Stimulated activated CD4-positive, alpha-beta T cell treated with anti-CD3 and anti-CD28 coated beads, Interleukin-12 subunit alpha, Interleukin-12 subunit beta, amount 100 ng/mL, for 4 hours (primary cell): ENCODE results near the gene FHIT.
"Not testable (repeated sequence)": the region's sequence is repeated elsewhere in the genome, so short reads cannot be mapped to it uniquely, and the experiment has no call there.

Experiments used
- DNase-seq: peaks from one replicate; pipeline ENCODE4 v3.0.0-alpha.2; 2020

FHIT gene

DNA sequence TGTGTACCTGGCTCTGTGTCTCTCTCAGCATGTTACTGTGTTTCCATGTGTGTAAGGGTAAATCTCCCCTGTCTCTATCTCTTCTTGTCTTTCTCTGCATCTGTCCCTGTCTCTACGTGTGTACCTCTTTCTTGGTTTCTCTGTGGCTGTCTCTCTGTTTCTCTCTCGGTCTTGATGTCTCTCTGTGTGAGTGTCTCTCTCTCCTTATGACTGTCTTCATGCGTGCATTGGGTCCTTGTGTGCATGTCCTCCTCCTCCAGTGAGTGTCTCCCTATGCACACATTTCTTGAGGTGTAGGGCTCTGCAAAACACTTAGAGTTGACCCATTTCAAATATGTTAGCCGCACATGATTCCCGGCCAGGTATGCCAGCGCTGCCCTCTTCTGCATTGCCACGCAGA lies 1298.1 kb downstream of the FHIT start:
- no peak for DNase-seq

DNA sequence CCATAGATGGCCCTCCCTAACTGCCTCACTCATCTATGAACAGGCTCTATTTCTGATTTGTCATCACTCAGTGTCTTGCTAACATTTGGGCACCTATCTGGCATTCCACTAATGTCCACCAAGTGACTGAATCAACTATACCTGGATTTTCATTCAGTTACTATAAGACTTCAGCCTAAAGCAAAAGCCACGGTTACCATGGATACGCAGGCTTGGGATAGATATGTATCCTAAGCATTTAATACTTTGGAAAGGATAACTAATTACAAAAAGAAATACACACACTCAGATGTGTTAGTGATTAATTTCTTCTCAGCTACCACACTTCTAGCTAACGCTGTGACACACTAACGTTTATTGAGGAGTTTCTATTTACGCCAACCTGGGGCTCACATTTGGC lies 1301.9 kb downstream of the FHIT start:
- no peak for DNase-seq

DNA sequence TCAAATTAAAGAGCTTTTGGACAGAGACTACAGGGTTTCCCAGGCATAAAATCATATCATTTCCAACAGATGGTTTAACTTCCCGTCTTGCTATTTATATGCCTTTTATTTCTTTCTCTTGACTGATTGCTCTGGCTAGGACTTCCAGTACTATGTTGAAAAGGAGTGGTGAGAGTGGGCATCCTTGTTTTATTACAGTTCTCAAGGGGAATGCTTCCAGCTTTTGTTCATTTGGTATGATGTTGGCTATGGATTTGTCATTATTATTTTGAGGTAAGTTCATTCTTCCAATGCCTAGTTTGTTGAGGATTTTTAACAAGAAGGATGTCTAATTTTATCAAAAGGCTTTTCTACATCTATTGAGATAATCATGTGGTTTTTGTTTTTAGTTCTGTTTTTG lies 1304.9 kb downstream of the FHIT start:
- DNase-seq = no peak

DNA sequence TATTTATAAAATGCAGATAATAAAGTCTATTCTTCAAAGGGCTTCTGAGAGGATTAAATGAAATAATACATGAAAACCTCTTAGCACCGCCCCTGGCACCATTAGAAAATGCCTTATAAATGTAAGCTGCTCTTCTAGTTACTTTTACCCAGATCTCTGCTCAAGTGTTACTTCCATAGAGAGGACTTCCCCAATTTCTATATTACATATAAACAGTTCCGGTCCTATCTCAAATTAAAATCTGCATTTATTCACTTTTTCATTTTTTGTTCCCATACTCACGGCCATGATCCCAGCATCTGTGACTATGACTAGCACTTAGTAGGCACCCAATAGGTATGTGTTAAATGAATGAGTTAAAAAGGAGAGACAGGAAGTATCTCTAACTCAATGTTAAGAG lies 1310.5 kb downstream of the FHIT start:
- DNase-seq = no peak

DNA sequence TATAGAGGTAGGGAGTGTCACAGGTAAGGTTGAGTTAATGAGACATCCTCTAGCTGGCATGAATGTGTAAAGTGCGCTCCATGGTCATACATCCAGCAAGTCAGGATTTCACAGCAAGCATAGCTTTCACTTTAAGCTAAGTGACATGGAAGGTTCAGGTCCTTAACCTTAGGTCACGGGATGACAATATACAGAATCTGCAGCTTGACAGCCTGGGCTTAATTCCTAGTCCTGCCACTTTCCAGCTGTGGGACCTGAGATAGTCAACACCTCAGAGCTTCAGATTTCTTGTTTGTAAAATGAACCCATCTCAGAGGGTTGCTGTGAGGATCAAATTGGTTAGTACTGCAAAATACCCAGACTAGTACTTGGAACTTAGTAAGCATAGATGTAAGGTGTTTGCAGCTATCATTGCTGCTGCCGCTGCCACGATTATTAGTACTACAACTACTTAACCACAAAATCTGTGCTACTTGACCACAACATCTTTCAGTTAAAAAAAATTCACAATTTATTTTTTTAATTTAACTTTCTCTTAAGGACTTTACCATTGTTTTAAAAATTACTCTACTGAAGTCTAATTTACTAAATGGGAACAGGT lies 1311.3 kb downstream of the FHIT start:
- no peak for DNase-seq

DNA sequence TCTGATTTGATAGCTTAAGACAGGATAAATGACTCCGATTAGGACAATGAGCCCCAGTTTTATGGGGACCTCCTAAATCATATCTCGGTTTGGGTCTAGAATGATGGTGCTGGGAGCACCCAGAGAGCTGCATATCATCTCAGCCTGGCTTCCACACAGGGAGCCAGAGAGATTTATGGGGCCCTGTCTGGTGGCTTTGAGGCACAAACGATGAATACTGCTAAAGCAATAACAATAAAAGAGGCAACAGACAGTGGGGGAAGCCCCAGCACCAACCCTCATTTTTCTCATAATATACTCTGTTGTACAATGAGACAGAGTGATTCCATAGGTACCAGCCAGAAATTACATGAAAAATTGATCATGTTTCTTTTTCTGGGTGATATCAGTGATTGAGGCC lies 1312.4 kb downstream of the FHIT start:
- DNase-seq = no peak

DNA sequence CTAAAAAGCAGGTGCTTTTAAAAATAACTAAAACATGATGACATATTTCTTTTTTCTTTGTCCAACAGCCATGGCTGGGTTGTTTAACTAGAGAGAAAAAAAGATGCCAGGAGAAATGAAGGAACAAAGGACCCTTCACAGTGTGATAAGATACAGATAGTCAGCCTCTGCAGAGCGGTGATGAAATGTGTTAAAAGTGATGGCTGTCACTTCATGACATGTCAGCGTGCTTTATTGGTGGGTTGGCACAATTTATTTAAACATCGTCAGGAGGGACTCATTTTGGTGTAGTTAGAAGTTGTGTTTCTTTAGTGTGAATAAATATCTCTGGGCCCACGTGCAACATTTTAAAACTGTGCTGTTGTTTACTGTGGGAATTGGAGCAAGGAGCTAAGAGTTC lies 1314.1 kb downstream of the FHIT start:
- DNase-seq = no peak

DNA sequence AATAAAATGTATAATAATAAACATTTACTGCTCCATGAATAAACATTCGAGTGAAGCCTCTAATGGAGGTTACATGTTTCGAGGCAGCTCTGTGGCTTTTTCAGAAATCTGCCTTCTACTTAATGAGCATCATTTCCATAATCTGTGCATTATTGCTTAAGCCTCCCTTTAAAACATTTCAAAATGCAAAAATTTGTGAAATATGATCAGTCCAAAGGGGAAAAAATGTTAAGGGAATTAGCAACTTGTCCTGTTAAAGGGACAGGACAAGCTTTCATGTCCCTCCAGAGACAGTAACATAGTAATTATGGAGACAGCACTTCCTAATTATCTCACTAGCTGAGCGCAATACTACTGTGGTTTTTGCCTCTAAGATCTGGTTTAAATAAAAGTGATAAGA lies 1314.8 kb downstream of the FHIT start:
- no peak for DNase-seq

DNA sequence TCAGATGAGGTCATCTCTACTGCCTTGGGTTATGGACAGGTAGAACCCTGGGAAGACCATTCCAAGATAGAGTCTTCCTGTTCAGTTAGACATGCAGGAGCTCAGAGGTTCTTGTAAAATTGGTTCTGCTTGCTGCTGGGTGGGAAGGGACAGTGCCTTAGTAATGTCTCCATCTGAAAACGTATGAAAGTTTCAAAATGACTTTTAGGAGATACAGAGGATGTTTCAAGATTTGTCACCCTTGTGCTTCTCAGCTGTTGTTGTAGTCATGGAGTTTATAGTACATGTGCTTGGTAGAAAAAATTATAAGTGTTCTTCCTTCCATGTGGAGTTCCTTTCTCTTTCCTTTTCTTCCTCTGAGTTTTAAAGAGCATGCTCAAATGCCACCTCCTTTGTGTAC lies 1316.2 kb downstream of the FHIT start:
- no peak for DNase-seq

DNA sequence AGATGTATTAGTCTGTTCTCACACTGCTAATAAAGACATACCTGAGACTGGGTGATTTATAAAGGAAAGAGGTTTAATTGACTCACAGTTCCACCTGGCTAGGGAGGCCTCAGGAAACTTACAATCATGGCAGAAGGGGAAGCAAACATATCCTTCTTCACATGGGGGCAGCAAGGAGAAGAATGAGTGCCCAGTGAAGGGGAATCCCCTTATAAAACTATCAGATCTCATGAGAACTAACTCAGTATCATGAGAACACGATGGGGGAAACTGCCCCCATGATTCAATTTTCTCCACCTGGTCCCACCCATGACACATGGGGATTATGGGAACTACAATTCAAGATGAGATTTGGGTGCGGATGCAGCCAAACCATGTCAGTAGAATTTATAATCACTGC lies 1316.7 kb downstream of the FHIT start:
- DNase-seq = not testable (repeated sequence)

DNA sequence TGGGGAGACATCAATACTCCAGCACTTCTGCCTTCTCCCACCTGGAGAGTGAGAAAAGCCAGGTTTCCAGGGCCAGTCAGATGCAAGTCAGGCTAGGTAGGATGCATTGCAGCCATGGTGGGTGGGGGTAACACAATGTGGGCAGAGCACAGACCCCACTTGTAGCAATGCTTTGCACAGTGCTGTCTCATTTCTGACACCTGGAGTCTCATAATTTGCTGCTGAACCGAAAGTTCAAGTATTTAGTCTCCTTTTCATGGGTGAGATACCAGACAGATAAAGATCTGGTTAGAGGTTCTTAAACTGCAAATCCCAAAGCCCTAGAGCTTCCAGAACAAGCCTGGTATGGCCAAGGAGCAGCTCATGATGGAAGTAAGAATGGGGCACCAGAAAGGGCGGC lies 1321.1 kb downstream of the FHIT start:
- no peak for DNase-seq

DNA sequence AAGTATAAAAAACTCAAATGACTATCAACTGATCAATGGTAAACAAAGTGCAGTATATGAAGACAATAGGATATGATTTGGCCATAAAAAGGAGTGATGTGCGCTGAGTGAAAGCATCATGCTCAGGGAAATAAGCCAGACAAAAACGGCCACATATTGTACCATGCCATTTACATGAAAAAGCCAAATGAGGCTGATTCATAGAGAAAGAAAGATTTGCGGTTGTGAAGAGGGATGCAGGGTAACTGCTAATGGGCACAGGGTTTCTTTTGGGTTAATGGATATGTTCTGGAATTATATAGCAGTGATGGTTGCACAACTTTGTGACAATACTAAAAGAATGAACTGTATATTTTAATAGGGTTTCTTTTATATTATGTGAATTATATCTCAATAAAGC lies 1324.2 kb downstream of the FHIT start:
- no peak for DNase-seq

DNA sequence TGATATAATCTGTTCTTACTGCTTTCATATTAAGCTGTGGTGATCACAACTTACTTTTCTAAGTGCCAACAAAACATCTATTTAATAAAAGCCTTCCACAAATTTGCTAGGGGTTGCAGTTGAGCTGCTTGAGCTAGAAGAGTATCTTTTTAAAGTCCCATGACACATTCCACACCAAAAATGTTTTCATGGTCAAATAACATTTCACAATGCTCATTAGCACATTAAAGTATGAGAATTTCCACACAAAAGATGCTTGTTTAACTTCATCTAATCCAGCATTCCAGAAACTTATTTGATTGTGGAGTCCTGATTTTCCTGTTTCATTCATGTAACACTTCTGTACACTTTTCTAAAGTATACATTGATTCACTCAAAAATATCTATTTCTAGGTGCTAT lies 1325.3 kb downstream of the FHIT start:
- DNase-seq = no peak

DNA sequence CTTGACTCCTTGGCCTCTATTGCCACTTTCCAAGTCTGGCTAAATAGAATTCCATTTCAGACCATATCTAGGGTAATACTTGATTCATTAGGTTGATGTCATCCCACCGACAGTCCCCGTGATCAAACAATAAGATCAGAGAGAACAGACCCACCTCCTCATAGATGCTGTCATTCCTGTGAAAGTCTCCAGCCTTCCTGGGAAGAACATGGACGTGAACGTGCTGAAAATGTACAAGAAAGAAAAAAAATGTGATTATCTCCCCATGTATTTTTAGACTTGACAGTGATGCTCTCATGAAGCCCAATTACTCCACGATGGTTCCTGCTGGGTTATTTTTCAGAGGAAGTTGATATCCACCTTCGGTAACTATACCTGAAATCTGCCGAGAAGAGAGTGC lies 1329.1 kb downstream of the FHIT start:
- DNase-seq = no peak

DNA sequence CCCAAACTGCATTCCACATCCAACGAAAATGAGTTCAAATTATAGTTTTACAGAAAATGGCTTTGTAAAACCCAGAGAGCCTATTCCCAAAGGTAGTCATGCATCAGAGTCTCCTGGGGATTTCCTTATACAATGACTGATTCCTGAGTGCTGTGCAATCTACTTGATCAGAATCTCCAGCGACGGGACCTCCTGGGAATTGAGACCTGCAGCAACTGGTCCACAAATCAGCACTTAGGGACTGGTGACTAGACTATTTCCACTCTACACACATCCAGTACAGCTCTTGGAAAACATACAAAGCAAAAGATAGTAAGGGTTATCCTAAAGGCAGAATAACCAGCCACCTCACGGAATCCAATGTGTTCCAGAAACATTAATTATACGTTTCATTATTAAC lies 1330.4 kb downstream of the FHIT start:
- DNase-seq = no peak

DNA sequence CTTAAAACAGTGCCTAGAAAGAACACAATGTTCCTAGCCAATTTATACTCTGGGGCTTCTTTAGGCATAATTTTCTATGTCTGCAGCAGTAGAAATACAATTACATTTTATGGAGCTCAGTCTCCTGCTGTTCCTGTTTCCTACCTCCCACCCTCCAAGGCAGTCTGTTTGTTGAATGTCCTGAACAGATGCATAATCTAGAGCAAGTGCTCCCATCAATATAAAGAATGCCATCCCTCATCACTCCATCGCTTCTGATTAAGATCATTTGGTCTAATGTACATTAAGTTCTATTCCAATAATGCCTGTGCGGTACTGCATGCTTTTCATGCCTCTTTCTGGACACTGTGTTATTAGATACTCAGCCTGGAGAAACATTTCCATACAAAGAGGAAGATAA lies 1331.7 kb downstream of the FHIT start:
- DNase-seq = no peak

DNA sequence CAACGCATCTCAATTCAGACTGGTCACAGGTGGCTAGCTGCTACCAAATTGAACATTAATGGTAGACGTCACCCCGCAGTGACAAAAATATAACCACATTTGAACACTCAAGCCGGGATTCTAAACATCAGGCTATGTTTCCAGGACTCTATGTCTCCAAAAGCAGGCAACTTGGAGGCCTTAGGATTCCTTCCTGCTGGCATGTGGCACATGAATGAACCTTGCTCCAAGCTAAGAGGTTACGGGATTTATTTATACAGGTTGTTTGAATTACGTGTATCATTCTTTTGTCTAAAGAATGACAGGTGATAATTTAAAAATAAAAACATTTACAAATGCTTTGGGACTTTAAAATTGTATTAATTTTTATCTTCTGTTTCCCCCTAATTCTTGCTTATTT lies 1337.0 kb downstream of the FHIT start:
- no peak for DNase-seq

DNA sequence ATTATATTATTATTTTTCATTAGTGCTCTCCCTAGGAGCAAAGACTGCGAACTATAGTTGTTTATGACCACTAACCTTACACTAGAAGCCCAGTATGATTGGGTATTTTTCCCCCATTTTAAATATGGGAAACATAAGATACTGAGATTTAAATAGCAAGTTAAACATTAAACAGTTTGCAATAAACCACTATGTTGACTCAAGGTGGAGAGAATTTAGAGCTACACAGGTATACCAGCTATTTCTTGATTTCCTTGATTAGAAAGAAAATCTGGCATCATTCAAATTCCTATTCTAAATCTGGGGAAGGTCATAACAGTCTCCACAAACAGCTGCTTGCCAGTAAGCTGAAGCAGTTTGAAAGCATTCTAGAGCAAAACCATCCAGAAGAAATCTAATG lies 1337.6 kb downstream of the FHIT start:
- DNase-seq = no peak

DNA sequence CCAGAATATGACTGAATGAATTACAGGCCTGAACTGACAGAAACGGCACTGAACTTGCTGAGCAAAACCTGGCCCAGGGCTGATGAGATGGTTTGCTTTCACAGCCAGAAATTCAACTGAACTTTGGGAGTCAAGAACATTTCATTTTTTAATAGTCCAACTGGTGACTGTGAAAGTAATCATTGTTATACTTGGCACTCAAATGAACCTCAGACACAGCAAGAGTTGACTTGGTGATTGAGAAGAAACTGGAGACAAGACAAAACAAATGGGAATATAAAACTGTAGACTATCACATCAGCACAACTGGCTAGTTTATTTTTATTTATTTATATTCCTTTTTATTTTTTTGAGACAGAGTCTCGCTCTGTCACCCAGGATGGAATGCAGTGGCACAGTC lies 1342.6 kb downstream of the FHIT start:
- no peak for DNase-seq

DNA sequence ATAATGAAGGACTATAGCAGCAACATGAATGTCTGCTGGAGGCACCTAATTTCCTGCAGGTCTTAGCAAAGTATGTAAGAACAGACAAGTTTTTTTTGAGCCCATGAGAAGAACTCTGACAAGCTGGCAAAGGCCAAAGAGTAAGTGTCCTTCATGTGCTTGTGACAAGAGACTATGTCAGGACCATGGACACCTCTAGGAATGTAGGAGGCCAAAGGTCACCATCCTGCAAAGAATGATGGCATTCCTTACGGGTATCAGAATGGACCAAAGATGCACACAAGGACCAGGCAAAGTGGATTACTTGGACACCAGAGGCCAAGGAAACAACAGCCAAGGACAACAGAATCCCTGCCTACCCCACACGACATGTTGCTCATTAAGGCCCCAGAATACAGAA lies 1343.0 kb downstream of the FHIT start:
- DNase-seq = no peak

DNA sequence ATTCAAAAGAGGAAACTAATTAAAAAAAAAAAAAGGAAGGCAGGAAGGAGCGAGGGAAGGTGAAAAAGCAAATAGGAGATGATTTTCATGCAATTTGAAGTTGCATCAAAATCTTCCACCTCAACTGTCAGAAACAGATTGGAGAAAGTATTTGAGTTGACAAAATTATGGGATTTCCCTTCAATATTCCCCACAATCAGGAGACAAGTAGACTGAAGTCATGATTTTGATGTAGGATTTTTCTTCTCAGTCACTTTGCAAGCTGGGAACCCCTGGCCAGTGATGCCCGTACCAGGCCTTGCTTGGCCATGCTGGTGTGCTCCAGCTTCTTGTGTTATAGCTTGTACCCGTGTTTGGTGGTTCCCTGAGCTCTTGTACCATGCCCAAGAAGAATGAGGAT lies 1347.0 kb downstream of the FHIT start:
- no peak for DNase-seq

DNA sequence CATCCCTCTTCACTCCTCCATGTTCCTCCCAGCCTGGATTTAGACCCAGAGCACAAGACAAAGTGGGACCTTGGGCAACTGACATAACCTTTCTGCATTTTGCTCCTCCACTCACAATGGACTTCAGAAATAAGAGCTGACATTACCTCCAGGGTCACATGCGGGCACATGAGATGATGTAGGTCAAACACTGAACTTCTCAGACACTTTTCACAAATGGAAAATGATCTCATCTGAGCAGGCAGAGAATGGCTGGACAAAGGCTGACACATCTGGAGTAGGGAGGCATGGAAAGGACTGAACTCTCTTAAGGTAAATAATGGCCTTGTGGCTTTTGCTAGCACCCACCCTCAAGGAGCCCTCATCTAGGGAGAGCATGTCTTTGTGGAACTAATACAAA lies 1352.2 kb downstream of the FHIT start:
- no peak for DNase-seq

DNA sequence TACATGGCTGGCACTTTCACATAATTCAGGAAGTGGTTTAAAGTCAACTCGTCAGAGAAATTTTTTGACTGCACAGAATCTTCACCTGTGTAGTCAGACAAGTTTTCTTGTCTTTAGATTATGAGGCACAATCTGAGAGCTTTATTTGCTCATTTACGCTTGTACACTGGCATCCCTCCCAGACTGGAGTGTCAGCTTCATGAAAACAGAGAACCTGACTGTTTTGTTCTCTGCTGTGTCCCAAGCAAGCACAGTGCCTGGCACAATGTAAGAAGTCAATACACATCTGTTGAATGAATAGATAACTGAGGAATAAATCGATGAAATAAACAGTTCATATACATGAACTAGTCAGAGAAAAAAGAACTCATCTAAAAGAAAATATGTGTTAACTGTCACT lies 1355.3 kb downstream of the FHIT start:
- no peak for DNase-seq

DNA sequence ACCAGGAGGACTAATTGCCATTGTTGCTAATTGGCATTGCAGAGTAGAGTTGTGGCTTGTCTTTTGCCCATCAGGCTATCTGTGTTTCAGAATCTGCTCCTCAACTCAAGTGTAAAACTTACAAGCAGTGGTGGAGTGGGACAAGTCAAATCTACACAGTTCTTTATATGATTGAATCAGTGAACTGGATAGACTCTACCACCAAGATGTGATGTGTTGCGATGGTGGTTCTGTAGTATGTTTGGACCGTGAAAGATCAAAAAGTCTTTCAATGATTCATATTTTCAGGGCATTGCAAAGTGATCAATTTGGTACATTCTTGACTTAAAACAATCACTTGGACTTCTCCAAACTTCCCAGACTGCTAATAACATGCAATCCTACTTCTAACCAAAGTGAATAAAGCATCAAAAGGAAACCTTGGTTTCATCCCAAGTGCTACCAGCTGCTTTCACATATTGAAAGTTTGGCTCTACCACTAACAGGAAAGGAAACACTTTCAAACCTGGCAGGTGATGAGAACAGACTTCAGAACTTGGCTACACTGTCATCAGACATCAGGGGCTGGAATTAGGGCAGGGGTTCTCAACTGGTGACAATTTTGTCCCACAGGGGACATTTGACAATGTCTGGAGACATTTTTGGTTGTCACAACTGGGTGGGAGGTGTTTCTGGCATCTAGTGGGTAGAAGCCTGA lies 1356.7 kb downstream of the FHIT start:
- no peak for DNase-seq

DNA sequence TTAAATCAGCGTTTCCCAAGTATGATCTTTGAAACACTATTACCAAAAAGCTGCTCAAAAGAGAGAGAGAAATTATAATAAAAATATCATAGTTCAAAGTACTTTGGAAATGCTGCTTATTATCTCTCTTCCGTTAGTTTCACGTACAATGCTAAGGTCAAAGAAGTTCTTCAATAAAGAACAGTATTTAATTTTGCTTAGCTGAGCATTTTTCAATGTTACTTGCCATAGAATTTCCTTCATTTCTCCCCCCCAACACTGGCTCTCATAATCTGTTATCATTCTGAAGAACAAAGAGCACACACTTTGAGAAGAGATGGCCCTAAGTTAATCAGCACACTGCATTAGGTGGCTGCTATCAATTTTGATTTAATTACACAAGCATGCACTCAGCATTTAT lies 1360.6 kb downstream of the FHIT start:
- no peak for DNase-seq
